GM23338 (cell line): ENCODE results near the gene TUBB3.

ENCODE experiments used
- CREB1 ChIP-seq: fragments of 250-450 bp; sonication (Bioruptor Pico); IDR thresholded peaks from 2 replicates; pipeline ENCODE4 v1.5.0; 2020; ENCODE audit warnings: low read depth, mild to moderate bottlenecking, moderate library complexity
- CTCF ChIP-seq, 2 experiments: fragments of 200-600 bp in 1 of 2; sonication (generic) in 1 of 2; conservative IDR thresholded peaks; 2 replicates each; pipeline versions ENCODE4 v1.5.1 to v1.6.1; 2016 to 2017; ENCODE audit warnings: antibody characterized with exemption in 2 of 2, low read depth in 2 of 2, mild to moderate bottlenecking in 2 of 2, moderate library complexity in 1 of 2
- EZH2 ChIP-seq: fragments of 200-600 bp; sonication (generic); IDR thresholded peaks from one replicate; pipeline ENCODE4 v1.8.0; 2017; ENCODE audit warnings: antibody characterized with exemption, mild to moderate bottlenecking, low read depth; ENCODE audit not compliant: unreplicated experiment
- EZH2phosphoT487 ChIP-seq: fragments of 200-600 bp; sonication (generic); IDR thresholded peaks from one replicate; pipeline ENCODE4 v1.8.1; 2018; ENCODE audit warnings: antibody characterized with exemption; ENCODE audit not compliant: unreplicated experiment
- JUNB ChIP-seq: IDR thresholded peaks from one replicate; pipeline ENCODE4 v1.6.1; 2016; ENCODE audit warnings: antibody characterized with exemption; ENCODE audit not compliant: unreplicated experiment
- POLR2AphosphoS5 ChIP-seq: IDR thresholded peaks from 2 replicates; pipeline ENCODE4 v1.6.1; 2016; ENCODE audit warnings: antibody characterized with exemption, low read depth

GRCh38 chr16:89919535-89920406 lies 3.4 kb upstream of the TUBB3 start:
- TF ChIP-seq CTCF (conservative IDR thresholded peaks at IDR 0.05; ENCODE audit: low read depth in 2 of 2) (no peak), POLR2AphosphoS5 (no peak), EZH2 (no peak), CREB1 (no peak), EZH2phosphoT487 (no peak), JUNB (no peak)
